Activated CD4-positive, alpha-beta T cell treated with anti-CD3 and anti-CD28 coated beads, Interleukin-2, amount 10 ng/mL, durations not matched to agents 24 days and 14 days (primary cell): ENCODE results near the gene NDUFV2. TPM values are rescaled to one million over a fixed set of nuclear protein-coding genes. Genes with fewer than 3 reads are reported as not detected.
"Not testable (repeated sequence)": the region's sequence is repeated elsewhere in the genome, so short reads cannot be mapped to it uniquely, and the experiment has no call there.

Experiments
- DNase-seq: peaks from one replicate; pipeline ENCODE4 v3.0.0; 2022
- H3K27ac Mint-ChIP-seq: one replicate; pipeline ENCODE4 v1.8.0; 2022; ENCODE audit warnings: mild to moderate bottlenecking, mixed read lengths
- H3K27me3 Mint-ChIP-seq: one replicate; pipeline ENCODE4 v1.8.0; 2022; ENCODE audit warnings: mixed read lengths
- H3K36me3 Mint-ChIP-seq: one replicate; pipeline ENCODE4 v1.8.0; 2022; ENCODE audit warnings: low read depth, mild to moderate bottlenecking, mixed read lengths
- H3K4me1 Mint-ChIP-seq: one replicate; pipeline ENCODE4 v1.8.0; 2021; ENCODE audit warnings: mixed read lengths
- H3K4me3 Mint-ChIP-seq: one replicate; pipeline ENCODE4 v1.8.0; 2022; ENCODE audit warnings: mild to moderate bottlenecking, moderate library complexity, mixed read lengths
- H3K9me3 Mint-ChIP-seq: one replicate; pipeline ENCODE4 v1.8.0; 2021; ENCODE audit warnings: mixed read lengths
- intact Hi-C: fragments of 100-400 bp; cut with micrococcal nuclease; formaldehyde crosslinking; loops from one replicate; pipeline ENCODE4 v1.15.1; 2023
- total RNA-seq: library from RNA; stranded (reverse); gene quantifications from 2 replicates; pipeline ENCODE4 v1.2.3, GENCODE V29; 2022

The NDUFV2 gene
- total RNA-seq, 1 donor from 2014 or later: 360 TPM

- DNase-seq: no peak
- peaks cover 40% of the 10 kb centered on the region for H3K4me1 Mint-ChIP-seq
- intact Hi-C loops: no loop called here
- H3K4me3 Mint-ChIP-seq: no peak overlapping the region
- H3K27me3 Mint-ChIP-seq: no peaks in the 10 kb centered on the region
- H3K27ac Mint-ChIP-seq: peak overlapping the region; percentile 52
- no peaks in the 10 kb centered on the region for H3K9me3 Mint-ChIP-seq
- H3K36me3 Mint-ChIP-seq: peaks cover 27% of the 10 kb centered on the region
Observed at GRCh38 chr18:9156604-9157249, 54.2 kb downstream of the NDUFV2 start.

- peaks cover 35% of the 10 kb centered on the region for H3K4me1 Mint-ChIP-seq
- H3K27me3 Mint-ChIP-seq: no peaks in the 10 kb centered on the region
- H3K36me3 Mint-ChIP-seq: peaks cover 36% of the 10 kb centered on the region
- no peak for DNase-seq
- H3K4me3 Mint-ChIP-seq: no peak overlapping the region
- no peak overlapping the region for H3K27ac Mint-ChIP-seq
- intact Hi-C loops: no loop called here
- no peaks in the 10 kb centered on the region for H3K9me3 Mint-ChIP-seq
Observed at GRCh38 chr18:9157806-9158205, 55.3 kb downstream of the NDUFV2 start.

- no peaks in the 10 kb centered on the region for H3K27me3 Mint-ChIP-seq
- H3K27ac Mint-ChIP-seq: no peak overlapping the region
- H3K4me3 Mint-ChIP-seq: no peak overlapping the region
- peaks cover 48% of the 10 kb centered on the region for H3K36me3 Mint-ChIP-seq
- no peak for DNase-seq
- peaks cover 26% of the 10 kb centered on the region for H3K4me1 Mint-ChIP-seq
- intact Hi-C loops: no loop called here
- H3K9me3 Mint-ChIP-seq: peaks cover 17% of the 10 kb centered on the region
Observed at GRCh38 chr18:9160014-9160413, 57.5 kb downstream of the NDUFV2 start.

GRCh38 chr18:9162663-9163062 is 60.2 kb downstream of the NDUFV2 start:
- DNase-seq, intact Hi-C loops, H3K27ac Mint-ChIP-seq, H3K4me3 Mint-ChIP-seq, H3K27me3 Mint-ChIP-seq: not testable (repeated sequence)
- peaks cover 24% of the 10 kb centered on the region for H3K9me3 Mint-ChIP-seq
- H3K36me3 Mint-ChIP-seq: peaks cover 50% of the 10 kb centered on the region
- peaks cover 21% of the 10 kb centered on the region for H3K4me1 Mint-ChIP-seq

- intact Hi-C loops, H3K27me3 Mint-ChIP-seq, DNase-seq, H3K27ac Mint-ChIP-seq, H3K4me3 Mint-ChIP-seq: not testable (repeated sequence)
- H3K9me3 Mint-ChIP-seq: peaks cover 33% of the 10 kb centered on the region
- H3K36me3 Mint-ChIP-seq: peaks cover 49% of the 10 kb centered on the region
- peaks cover 13% of the 10 kb centered on the region for H3K4me1 Mint-ChIP-seq
Observed at GRCh38 chr18:9164149-9164548, 61.6 kb downstream of the NDUFV2 start.

- DNase-seq, H3K27me3 Mint-ChIP-seq, intact Hi-C loops, H3K4me3 Mint-ChIP-seq, H3K27ac Mint-ChIP-seq: not testable (repeated sequence)
- Mint-ChIP-seq H3K36me3 (peaks cover 59% of the 10 kb centered on the region), H3K4me1 (peaks cover 19% of the 10 kb centered on the region), H3K9me3 (peaks cover 37% of the 10 kb centered on the region)
Observed at GRCh38 chr18:9165883-9166282, 63.4 kb downstream of the NDUFV2 start.

GRCh38 chr18:9169515-9169914 is 67.0 kb downstream of the NDUFV2 start:
- H3K27ac Mint-ChIP-seq, H3K27me3 Mint-ChIP-seq, DNase-seq, H3K4me3 Mint-ChIP-seq, intact Hi-C loops: not testable (repeated sequence)
- H3K4me1 Mint-ChIP-seq: peaks cover 27% of the 10 kb centered on the region
- H3K36me3 Mint-ChIP-seq: peaks cover 48% of the 10 kb centered on the region
- H3K9me3 Mint-ChIP-seq: peaks cover 26% of the 10 kb centered on the region

GRCh38 chr18:9171919-9172318 is 69.4 kb downstream of the NDUFV2 start:
- H3K27ac Mint-ChIP-seq, H3K4me3 Mint-ChIP-seq, intact Hi-C loops, DNase-seq, H3K27me3 Mint-ChIP-seq: not testable (repeated sequence)
- H3K9me3 Mint-ChIP-seq: peaks cover 16% of the 10 kb centered on the region
- peaks cover 48% of the 10 kb centered on the region for H3K36me3 Mint-ChIP-seq
- H3K4me1 Mint-ChIP-seq: peaks cover 31% of the 10 kb centered on the region

GRCh38 chr18:9172506-9173127 is 70.1 kb downstream of the NDUFV2 start:
- Mint-ChIP-seq H3K27ac (no peak overlapping the region), H3K36me3 (peaks cover 47% of the 10 kb centered on the region), H3K4me3 (no peak overlapping the region)

GRCh38 chr18:9173770-9174233 is 71.3 kb downstream of the NDUFV2 start:
- no peaks in the 10 kb centered on the region for H3K27me3 Mint-ChIP-seq
- peaks cover 30% of the 10 kb centered on the region for H3K4me1 Mint-ChIP-seq
- no peak overlapping the region for H3K27ac Mint-ChIP-seq
- DNase-seq: no peak
- peaks cover 7% of the 10 kb centered on the region for H3K9me3 Mint-ChIP-seq
- H3K36me3 Mint-ChIP-seq: peaks cover 46% of the 10 kb centered on the region
- H3K4me3 Mint-ChIP-seq: no peak overlapping the region
- intact Hi-C loops: no loop called here

More at GRCh38 chr18:9172506-9173127, 70.1 kb downstream of the NDUFV2 start:
- peaks cover 30% of the 10 kb centered on the region for H3K4me1 Mint-ChIP-seq
- H3K9me3 Mint-ChIP-seq: peaks cover 14% of the 10 kb centered on the region
- no peak for DNase-seq
- H3K27me3 Mint-ChIP-seq: no peaks in the 10 kb centered on the region
- intact Hi-C loops: no loop called here

- H3K4me1 Mint-ChIP-seq: peaks cover 29% of the 10 kb centered on the region
- H3K27ac Mint-ChIP-seq: peak overlapping the region; percentile 46
- intact Hi-C loops: no loop called here
- no peak for DNase-seq
- peaks cover 45% of the 10 kb centered on the region for H3K36me3 Mint-ChIP-seq
- H3K9me3 Mint-ChIP-seq: peaks cover 3% of the 10 kb centered on the region
- no peak overlapping the region for H3K4me3 Mint-ChIP-seq
- no peaks in the 10 kb centered on the region for H3K27me3 Mint-ChIP-seq
Observed at GRCh38 chr18:9174302-9174701, 71.8 kb downstream of the NDUFV2 start.

GRCh38 chr18:9175115-9175514 is 72.6 kb downstream of the NDUFV2 start:
- no peak overlapping the region for H3K4me3 Mint-ChIP-seq
- H3K27me3 Mint-ChIP-seq: no peaks in the 10 kb centered on the region
- peaks cover 44% of the 10 kb centered on the region for H3K36me3 Mint-ChIP-seq
- peaks cover 25% of the 10 kb centered on the region for H3K4me1 Mint-ChIP-seq
- intact Hi-C loops: no loop called here
- no peak overlapping the region for H3K27ac Mint-ChIP-seq
- no peaks in the 10 kb centered on the region for H3K9me3 Mint-ChIP-seq
- no peak for DNase-seq

- Mint-ChIP-seq H3K4me1 (peaks cover 17% of the 10 kb centered on the region), H3K27ac (no peak overlapping the region), H3K36me3 (peaks cover 35% of the 10 kb centered on the region), H3K4me3 (no peak overlapping the region), H3K9me3 (no peaks in the 10 kb centered on the region), H3K27me3 (no peaks in the 10 kb centered on the region)
- no peak for DNase-seq
- intact Hi-C loops: no loop called here
Observed at GRCh38 chr18:9177031-9177430, 74.5 kb downstream of the NDUFV2 start.

GRCh38 chr18:9177466-9177865 is 75.0 kb downstream of the NDUFV2 start:
- H3K27me3 Mint-ChIP-seq: no peaks in the 10 kb centered on the region
- peaks cover 35% of the 10 kb centered on the region for H3K36me3 Mint-ChIP-seq
- DNase-seq: no peak
- intact Hi-C loops: no loop called here
- H3K4me1 Mint-ChIP-seq: peaks cover 13% of the 10 kb centered on the region
- H3K9me3 Mint-ChIP-seq: no peaks in the 10 kb centered on the region
- H3K4me3 Mint-ChIP-seq: no peak overlapping the region
- no peak overlapping the region for H3K27ac Mint-ChIP-seq
